ENCODE results near the gene AS3MT. TPM values are rescaled to one million over a fixed set of nuclear protein-coding genes. Genes with fewer than 3 reads are reported as not detected.

AS3MT gene
- polyA plus RNA-seq, 1 donor (not counting 4 experiments of a cell fraction or from before 2014, with no cell fraction given): 2.0 TPM

- DNase-seq (ENCODE audit: low read depth, low spot score) (no peak), FAIRE-seq (no peak)
- dilution Hi-C loops (cut with MboI; ENCODE audit: extremely low pct_ligation_motif_present, low sequenced_read_pairs): loop anchor here (25.0 kb wide), 1 partner anchor 261 kb away; no protein-coding TSS in a partner anchor
- Histone ChIP-seq H3K27me3 (ENCODE audit: control insufficient read depth, extremely low read depth, insufficient read depth, low read length) (no peaks in the 10 kb centered on the region), H3K9me1 (ENCODE audit: control insufficient read depth, extremely low read depth, insufficient read depth, low read length) (no peaks in the 10 kb centered on the region), H3K36me3 (ENCODE audit: control insufficient read depth in 2 of 2, extremely low read depth in 1 of 2, insufficient read depth in 2 of 2, low read length in 2 of 2) (no peaks in the 10 kb centered on the region), H3K27ac (ENCODE audit: control insufficient read depth, insufficient read depth, low read length) (no peak overlapping the region), H3K4me1 (ENCODE audit: control insufficient read depth, extremely low read depth, insufficient read depth, low read length) (no peaks in the 10 kb centered on the region), H3K4me3 (ENCODE audit: control insufficient read depth in 2 of 3, extremely low read depth in 1 of 3, insufficient read depth in 2 of 3, low read depth in 1 of 3, low read length in 3 of 3) (no peak overlapping the region), H2AFZ (ENCODE audit: control insufficient read depth, low read length) (no peak overlapping the region), H3K9me3 (ENCODE audit: control insufficient read depth, low read depth, low read length) (no peaks in the 10 kb centered on the region), H3K9ac (ENCODE audit: control insufficient read depth, extremely low read depth, insufficient read depth, low read length) (no peak overlapping the region), H4K20me1 (ENCODE audit: control insufficient read depth, extremely low read depth, insufficient read depth, low read length) (no peaks in the 10 kb centered on the region), H3K4me2 (ENCODE audit: control insufficient read depth, extremely low read depth, insufficient read depth, low read depth, low read length) (no peak overlapping the region), H3K79me2 (ENCODE audit: control insufficient read depth, insufficient read depth, low read length) (no peaks in the 10 kb centered on the region)
- TF ChIP-seq EZH2 (IDR thresholded peaks at IDR 0.05; ENCODE audit: low read length) (no peak), CTCF (optimal IDR thresholded peaks at IDR 0.05 in 1 of 3, IDR thresholded peaks at IDR 0.05 in 1 of 3, conservative IDR thresholded peaks at IDR 0.05 in 1 of 3; ENCODE audit: extremely low read depth in 1 of 3, insufficient read depth in 2 of 3, low read length in 3 of 3) (no peak)
Measured at GRCh38 chr10:102826148-102826796, 43.0 kb upstream of the AS3MT start.

- Histone ChIP-seq H3K27me3 (ENCODE audit: control insufficient read depth, extremely low read depth, insufficient read depth, low read length) (no peaks in the 10 kb centered on the region), H2AFZ (ENCODE audit: control insufficient read depth, low read length) (no peak overlapping the region), H3K9me1 (ENCODE audit: control insufficient read depth, extremely low read depth, insufficient read depth, low read length) (no peaks in the 10 kb centered on the region), H3K4me2 (ENCODE audit: control insufficient read depth, extremely low read depth, insufficient read depth, low read depth, low read length) (no peak overlapping the region), H3K9ac (ENCODE audit: control insufficient read depth, extremely low read depth, insufficient read depth, low read length) (no peak overlapping the region), H3K9me3 (ENCODE audit: control insufficient read depth, low read depth, low read length) (no peaks in the 10 kb centered on the region), H4K20me1 (ENCODE audit: control insufficient read depth, extremely low read depth, insufficient read depth, low read length) (no peaks in the 10 kb centered on the region), H3K27ac (ENCODE audit: control insufficient read depth, insufficient read depth, low read length) (no peak overlapping the region), H3K4me3 (ENCODE audit: control insufficient read depth in 2 of 3, extremely low read depth in 1 of 3, insufficient read depth in 2 of 3, low read depth in 1 of 3, low read length in 3 of 3) (no peak overlapping the region), H3K79me2 (ENCODE audit: control insufficient read depth, insufficient read depth, low read length) (no peaks in the 10 kb centered on the region), H3K36me3 (ENCODE audit: control insufficient read depth in 2 of 2, extremely low read depth in 1 of 2, insufficient read depth in 2 of 2, low read length in 2 of 2) (no peaks in the 10 kb centered on the region), H3K4me1 (ENCODE audit: control insufficient read depth, extremely low read depth, insufficient read depth, low read length) (no peaks in the 10 kb centered on the region)
- no peak for DNase-seq (ENCODE audit: low read depth, low spot score)
- TF ChIP-seq CTCF (optimal IDR thresholded peaks at IDR 0.05 in 1 of 3, IDR thresholded peaks at IDR 0.05 in 1 of 3, conservative IDR thresholded peaks at IDR 0.05 in 1 of 3; ENCODE audit: extremely low read depth in 1 of 3, insufficient read depth in 2 of 3, low read length in 3 of 3) (no peak), EZH2 (IDR thresholded peaks at IDR 0.05; ENCODE audit: low read length) (no peak)
- dilution Hi-C loops (cut with MboI; ENCODE audit: extremely low pct_ligation_motif_present, low sequenced_read_pairs): loop anchor here (25.0 kb wide), 1 partner anchor 260 kb away; no protein-coding TSS in a partner anchor
- FAIRE-seq: no peak
Measured at GRCh38 chr10:102827597-102827975, 41.7 kb upstream of the AS3MT start.

All from keratinocyte (primary cell).